Cardiac fibroblast (primary cell): Measurements from ENCODE around the gene CHMP2A.

Experiments used
- DNase-seq, 2 donors: peaks; one replicate each; pipeline versions ENCODE4 v3.0.0 to v3.0.0-alpha.2; 2010; ENCODE audit warnings: low read depth in 2 of 2
- H3K4me3 ChIP-seq, 2 donors: replicated peaks in 1 of 2; 1 replicate in 1 of 2; 2 replicates in 1 of 2; pipeline ENCODE4 v1.5.1; 2011; ENCODE audit warnings: low read depth in 2 of 2, low read length in 2 of 2, mild to moderate bottlenecking in 2 of 2, moderate library complexity in 1 of 2
- TF ChIP-seq, protein P1 (sequence below): IDR thresholded peaks from one replicate; pipeline ENCODE4 v1.5.1; 2011; ENCODE audit warnings: low read depth, mild to moderate bottlenecking, low read length, inconsistent platforms

Gene CHMP2A

DNA sequence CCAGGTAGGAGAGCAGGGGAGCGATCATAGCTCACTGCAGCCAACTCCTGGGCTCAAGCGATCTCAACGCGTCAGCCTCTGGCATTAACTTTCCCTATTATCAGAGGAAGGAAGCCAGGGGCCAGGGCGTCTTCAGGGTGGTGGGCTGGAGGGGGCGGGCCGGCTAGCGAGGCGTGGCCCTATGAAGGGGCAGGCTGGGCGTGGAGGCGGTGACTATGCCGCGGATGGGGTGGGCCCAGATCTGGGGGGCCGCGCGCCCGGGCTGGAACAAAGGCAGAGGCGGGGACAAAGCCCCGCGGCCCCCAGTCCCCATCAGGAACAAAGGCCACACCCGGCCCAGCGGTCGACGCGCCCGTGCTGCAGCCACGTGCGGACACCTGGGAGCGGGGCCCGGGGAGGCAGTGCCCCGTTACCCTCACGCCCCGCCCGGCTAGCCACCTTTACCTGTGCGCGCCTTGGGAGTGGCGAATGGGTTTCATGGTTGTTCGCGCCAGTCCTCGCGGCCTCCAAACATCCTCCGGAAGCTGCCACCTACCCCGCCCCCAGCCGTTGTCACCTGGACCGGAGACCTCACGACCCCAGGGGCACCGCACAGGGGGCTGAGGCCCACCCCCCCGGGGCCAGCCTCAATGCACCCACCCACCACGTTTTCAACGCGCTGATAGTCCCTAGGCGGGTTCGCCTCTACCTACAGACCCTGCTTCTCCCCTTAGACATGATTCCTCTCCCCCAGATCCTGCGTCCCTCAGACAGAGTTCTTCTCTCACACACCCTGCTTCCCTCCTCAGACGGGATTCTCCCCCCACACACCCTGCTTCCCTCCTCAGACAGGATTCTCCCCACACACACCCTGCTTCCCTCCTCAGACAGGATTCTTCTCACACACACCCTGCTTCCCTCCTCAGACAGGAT is 16.4 kb downstream of the CHMP2A start:
- H3K4me3 ChIP-seq: peak overlapping the region; percentile 14 to 26
- peak in 1 of 2 donors; percentile 54 for DNase-seq
- TF ChIP-seq, protein P1, sequence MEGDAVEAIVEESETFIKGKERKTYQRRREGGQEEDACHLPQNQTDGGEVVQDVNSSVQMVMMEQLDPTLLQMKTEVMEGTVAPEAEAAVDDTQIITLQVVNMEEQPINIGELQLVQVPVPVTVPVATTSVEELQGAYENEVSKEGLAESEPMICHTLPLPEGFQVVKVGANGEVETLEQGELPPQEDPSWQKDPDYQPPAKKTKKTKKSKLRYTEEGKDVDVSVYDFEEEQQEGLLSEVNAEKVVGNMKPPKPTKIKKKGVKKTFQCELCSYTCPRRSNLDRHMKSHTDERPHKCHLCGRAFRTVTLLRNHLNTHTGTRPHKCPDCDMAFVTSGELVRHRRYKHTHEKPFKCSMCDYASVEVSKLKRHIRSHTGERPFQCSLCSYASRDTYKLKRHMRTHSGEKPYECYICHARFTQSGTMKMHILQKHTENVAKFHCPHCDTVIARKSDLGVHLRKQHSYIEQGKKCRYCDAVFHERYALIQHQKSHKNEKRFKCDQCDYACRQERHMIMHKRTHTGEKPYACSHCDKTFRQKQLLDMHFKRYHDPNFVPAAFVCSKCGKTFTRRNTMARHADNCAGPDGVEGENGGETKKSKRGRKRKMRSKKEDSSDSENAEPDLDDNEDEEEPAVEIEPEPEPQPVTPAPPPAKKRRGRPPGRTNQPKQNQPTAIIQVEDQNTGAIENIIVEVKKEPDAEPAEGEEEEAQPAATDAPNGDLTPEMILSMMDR: no peak

DNA sequence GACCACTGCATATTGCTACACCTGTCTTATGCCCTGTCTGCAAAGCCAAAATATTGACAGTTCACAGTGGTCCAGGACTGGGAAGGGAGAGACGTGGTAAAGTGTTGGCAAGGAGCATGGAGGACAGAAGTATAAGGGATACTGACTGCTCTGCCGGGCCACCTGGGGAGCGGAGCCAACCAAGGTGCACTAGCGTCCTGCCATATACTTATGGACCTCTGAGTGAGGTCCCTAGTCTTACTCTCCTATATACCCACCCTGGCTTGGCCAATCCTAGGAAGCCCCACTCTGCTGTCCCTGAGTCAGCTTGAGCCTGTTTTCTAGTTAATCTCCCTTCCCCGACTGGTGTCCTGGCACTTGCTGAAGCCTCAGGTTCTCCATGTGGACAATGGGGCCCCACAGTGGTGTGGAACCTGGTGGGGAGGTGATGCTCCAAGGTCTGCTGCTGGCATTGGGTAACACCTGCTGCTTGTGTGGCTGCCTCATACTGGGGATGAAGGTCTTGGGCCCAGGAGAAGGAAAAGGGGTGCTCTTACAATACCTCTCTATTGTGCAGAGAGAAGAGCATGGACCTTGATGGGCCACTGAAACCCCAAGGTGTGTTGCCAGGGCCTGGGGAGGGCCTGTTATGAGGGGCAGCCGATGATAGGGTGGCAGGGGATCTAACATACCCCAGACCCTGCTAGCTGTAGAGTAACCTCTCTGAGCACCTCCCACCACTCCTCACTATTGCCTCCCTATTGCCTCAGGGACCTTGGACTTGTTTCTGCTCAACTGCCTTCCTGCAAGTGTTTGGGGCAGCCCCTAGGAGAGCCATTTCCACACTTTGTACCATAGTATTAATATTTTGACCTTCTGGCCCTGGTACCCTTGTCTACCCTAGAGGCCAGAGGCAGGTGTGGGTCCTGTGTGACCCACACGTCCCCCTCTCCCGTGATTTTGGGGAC is 17.8 kb downstream of the CHMP2A start:
- TF ChIP-seq, protein P1: no peak
- DNase-seq: no peak
- no peak overlapping the region for H3K4me3 ChIP-seq

DNA sequence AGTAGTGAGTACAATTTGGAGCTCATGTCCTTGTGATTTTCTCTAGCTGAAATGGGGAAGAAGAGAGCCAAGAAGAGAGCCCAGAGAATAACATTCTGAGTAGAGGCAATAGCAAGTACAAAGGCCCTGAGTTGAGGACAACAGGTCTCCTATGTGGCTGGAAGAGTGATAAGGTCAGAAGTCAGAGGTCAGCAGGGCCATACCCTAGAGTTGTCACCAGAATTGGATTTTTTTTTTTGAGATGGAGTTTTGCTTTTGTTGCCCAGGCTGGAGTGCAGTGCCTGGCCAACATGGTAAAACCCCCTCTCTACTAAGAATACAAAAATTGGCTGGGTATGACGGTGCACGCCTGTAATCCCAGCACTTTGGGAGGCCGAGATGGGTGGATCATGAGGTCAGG is 19.0 kb downstream of the CHMP2A start:
- no peak overlapping the region for H3K4me3 ChIP-seq
- DNase-seq: no peak

DNA sequence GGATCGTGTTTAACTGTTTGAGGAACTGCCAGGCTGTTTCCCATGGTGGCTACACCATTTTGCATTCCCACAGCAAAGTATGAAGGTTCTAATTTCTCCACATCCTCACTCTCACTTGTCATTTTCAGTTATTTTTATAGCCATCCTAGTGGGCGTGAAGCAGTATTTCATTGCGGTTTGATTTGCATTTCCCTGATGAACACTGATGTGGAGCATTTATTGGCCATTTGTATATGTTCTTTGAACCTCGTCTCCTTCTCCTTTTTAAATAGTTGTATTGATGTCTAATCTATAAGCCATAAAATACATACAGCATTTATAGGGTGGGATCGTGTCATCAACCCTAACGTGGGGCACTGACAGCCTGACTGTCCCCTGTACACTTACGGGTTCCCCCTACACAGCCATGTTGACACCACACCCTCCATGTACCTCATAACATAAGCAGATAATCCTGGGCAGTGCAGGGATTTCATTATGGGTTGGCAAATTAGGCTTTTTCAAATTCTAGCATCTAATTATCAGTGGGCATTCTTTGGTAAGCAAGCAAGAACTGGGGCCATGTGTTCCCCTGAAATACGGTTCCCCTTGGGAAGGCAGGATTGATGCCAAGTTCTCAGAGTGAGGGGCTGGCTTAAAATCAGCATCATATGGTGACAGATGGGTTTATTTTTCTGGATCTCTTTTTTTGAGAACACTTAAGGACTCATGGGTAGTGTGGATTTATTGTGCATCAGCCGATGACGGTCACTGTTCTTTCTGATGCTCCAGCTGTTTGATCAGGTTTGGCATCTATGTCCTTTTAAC is 23.7 kb downstream of the CHMP2A start:
- no peak overlapping the region for H3K4me3 ChIP-seq
- TF ChIP-seq, protein P1: no peak
- DNase-seq: no peak

More for the DNA sequence above, 19.0 kb downstream of the CHMP2A start:
- TF ChIP-seq, protein P1: no peak

DNA sequence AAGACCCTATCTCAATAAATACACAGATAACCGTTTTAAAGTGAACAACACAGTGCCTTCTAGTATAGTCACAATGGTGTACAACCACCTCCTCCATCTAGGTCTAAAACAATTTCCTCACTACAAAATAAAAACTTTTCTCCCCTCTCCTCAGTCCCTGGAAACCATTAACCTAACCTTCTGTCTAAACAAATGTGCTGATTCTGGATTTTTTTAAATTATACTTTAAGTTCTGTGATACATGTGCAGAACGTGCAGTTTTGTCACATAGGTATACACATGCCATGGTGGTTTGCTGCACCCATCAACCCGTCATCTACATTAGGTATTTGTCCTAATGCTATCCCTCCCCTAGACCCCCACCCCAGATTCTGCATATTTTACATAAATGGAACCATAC is 25.5 kb downstream of the CHMP2A start:
- no peak overlapping the region for H3K4me3 ChIP-seq
- TF ChIP-seq, protein P1: no peak
- no peak for DNase-seq

DNA sequence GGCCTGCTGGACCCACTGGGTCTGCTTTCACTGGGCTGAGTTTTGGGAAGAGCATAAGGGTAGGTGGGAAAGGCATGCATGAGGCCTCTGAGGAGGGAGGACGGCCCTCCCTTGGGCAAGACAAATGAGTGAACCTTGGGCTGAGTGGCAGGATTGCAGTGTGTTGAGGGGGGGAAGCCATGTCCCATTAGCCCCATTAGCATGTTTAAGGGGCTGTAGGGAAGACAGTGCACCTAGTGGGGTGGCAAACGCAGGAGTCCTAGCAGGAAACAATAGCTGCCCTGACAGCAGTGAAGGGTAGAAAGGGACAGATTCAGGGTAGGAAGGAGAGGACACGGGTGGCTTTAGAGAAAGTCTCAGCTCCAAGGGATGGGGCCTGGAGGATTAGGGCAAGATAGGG is 32.2 kb downstream of the CHMP2A start:
- TF ChIP-seq, protein P1: no peak
- no peak for DNase-seq
- no peak overlapping the region for H3K4me3 ChIP-seq
